HG02763 (cell line): ENCODE results near the gene ERICH2.

ENCODE experiments used
- ATAC-seq: cut with Tn5 transposase; IDR thresholded peaks from one replicate; pipeline ENCODE4 v1.9.1; 2021; ENCODE audit warnings: mild to moderate bottlenecking, moderate library complexity; ENCODE audit not compliant: unreplicated experiment

ERICH2 gene

GRCh38 chr2:170836027-170836426 is 65.8 kb downstream of the ERICH2 start:
- no peak for ATAC-seq

- ATAC-seq, result no peak
Observed at GRCh38 chr2:170840717-170841210, 70.6 kb downstream of the ERICH2 start.

GRCh38 chr2:170842785-170843184 is 72.6 kb downstream of the ERICH2 start:
- no peak for ATAC-seq

- no peak for ATAC-seq
Observed at GRCh38 chr2:170843656-170844055, 73.5 kb downstream of the ERICH2 start.

GRCh38 chr2:170845343-170845742 is 75.2 kb downstream of the ERICH2 start:
- ATAC-seq, result no peak

GRCh38 chr2:170846314-170846713 is 76.1 kb downstream of the ERICH2 start:
- ATAC-seq, result no peak

GRCh38 chr2:170847716-170848115 is 77.5 kb downstream of the ERICH2 start:
- no peak for ATAC-seq
